Muscle of leg (tissue), 11 donors: ENCODE results near the gene ZNF292. TPM values are rescaled to one million over a fixed set of nuclear protein-coding genes. Genes with fewer than 3 reads are reported as not detected.
"Not testable (repeated sequence)": the region's sequence is repeated elsewhere in the genome, so short reads cannot be mapped to it uniquely, and the experiment has no call there.

Experiments
- DNase-seq: peaks from one replicate; pipeline ENCODE4 v3.0.0; 2013
- H3K27ac ChIP-seq: one replicate; pipeline ENCODE4 v1.5.1; 2013; ENCODE audit warnings: mild to moderate bottlenecking, low read length, control low read depth
- H3K27me3 ChIP-seq: one replicate; pipeline ENCODE4 v1.6.1; 2013; ENCODE audit warnings: low read length; ENCODE audit not compliant: control insufficient read depth, insufficient read depth
- H3K36me3 ChIP-seq: one replicate; pipeline ENCODE4 v1.6.1; 2013; ENCODE audit warnings: low read length; ENCODE audit not compliant: control insufficient read depth, insufficient read depth
- H3K4me1 ChIP-seq: one replicate; pipeline ENCODE4 v1.6.1; 2013; ENCODE audit warnings: low read length; ENCODE audit not compliant: control insufficient read depth, insufficient read depth
- H3K4me3 ChIP-seq: one replicate; pipeline ENCODE4 v1.5.1; 2013; ENCODE audit warnings: low read length, control low read depth
- H3K9me3 ChIP-seq: replicated peaks from 2 replicates; pipeline ENCODE4 v1.6.1; 2013; ENCODE audit warnings: low read depth, low read length; ENCODE audit not compliant: control insufficient read depth
- WGBS: methylation state at CpG from one replicate; pipeline ENCODE4 v1.1.5; 2013; ENCODE audit warnings: missing lambda C conversion rate; ENCODE audit not compliant: insufficient coverage; 5-methylcytosine and 5-hydroxymethylcytosine counted together
- polyA plus RNA-seq, 8 donors: library from polyadenylated mRNA; unstranded; fragments of 120-200 nt; gene quantifications; one replicate each; pipeline versions ENCODE4 v1.2.1 to v1.2.3, GENCODE V29; 2013; ENCODE audit warnings: inconsistent platforms in 1 of 8, low replicate concordance in 1 of 8; ENCODE audit not compliant: insufficient read length in 8 of 8, insufficient read depth in 1 of 8
- total RNA-seq: library from RNA; stranded (reverse); fragments of 120-200 nt; gene quantifications from one replicate; pipeline ENCODE4 v1.2.4, GENCODE V29; 2013

ZNF292 gene
- total and polyA plus RNA-seq, 9 donors = 14.0 to 32.9 (median 20.0) TPM

- WGBS = no CpG with 5 or more reads among the region's 1 CpG
- no peaks in the 10 kb centered on the region for H3K4me1 ChIP-seq
- no peak for DNase-seq
- H3K4me3 ChIP-seq = no peak overlapping the region
- H3K9me3 ChIP-seq = no peaks in the 10 kb centered on the region
- H3K36me3 ChIP-seq = peaks cover 4% of the 10 kb centered on the region
- H3K27ac ChIP-seq = no peak overlapping the region
- H3K27me3 ChIP-seq = no peaks in the 10 kb centered on the region
These were observed 75.4 kb downstream of the ZNF292 start for GRCh38 chr6:87230801-87231200.

- Histone ChIP-seq H3K27me3 (no peaks in the 10 kb centered on the region), H3K9me3 (no peaks in the 10 kb centered on the region), H3K27ac (no peak overlapping the region), H3K4me1 (no peaks in the 10 kb centered on the region), H3K36me3 (peaks cover 13% of the 10 kb centered on the region), H3K4me3 (no peak overlapping the region)
- peak; percentile 21 for DNase-seq
These were observed 82.4 kb downstream of the ZNF292 start for GRCh38 chr6:87237804-87238203.

GRCh38 chr6:87239098-87239635 lies 83.8 kb downstream of the ZNF292 start:
- WGBS = 100% methylated on average over 5 of the region's 39 CpGs

GRCh38 chr6:87241304-87241703 lies 85.9 kb downstream of the ZNF292 start:
- Histone ChIP-seq H3K9me3 (no peaks in the 10 kb centered on the region), H3K4me3 (no peak overlapping the region), H3K4me1 (no peaks in the 10 kb centered on the region), H3K36me3 (peaks cover 13% of the 10 kb centered on the region), H3K27me3 (no peaks in the 10 kb centered on the region), H3K27ac (no peak overlapping the region)
- no peak for DNase-seq
- WGBS = 100% methylated on average over 1 of the region's 5 CpGs

More at GRCh38 chr6:87239098-87239635, 83.8 kb downstream of the ZNF292 start:
- not testable (repeated sequence) for H3K9me3 ChIP-seq, H3K27me3 ChIP-seq, H3K4me1 ChIP-seq, H3K4me3 ChIP-seq, DNase-seq, H3K27ac ChIP-seq
- H3K36me3 ChIP-seq = peaks cover 13% of the 10 kb centered on the region

GRCh38 chr6:87242311-87242710 lies 86.9 kb downstream of the ZNF292 start:
- no peak for DNase-seq
- no CpG with 5 or more reads among the region's 4 CpGs for WGBS
- no peak overlapping the region for H3K4me3 ChIP-seq
- H3K27me3 ChIP-seq = no peaks in the 10 kb centered on the region
- H3K9me3 ChIP-seq = no peaks in the 10 kb centered on the region
- no peak overlapping the region for H3K27ac ChIP-seq
- no peaks in the 10 kb centered on the region for H3K4me1 ChIP-seq
- H3K36me3 ChIP-seq = peaks cover 19% of the 10 kb centered on the region

- no peaks in the 10 kb centered on the region for H3K4me1 ChIP-seq
- peaks cover 23% of the 10 kb centered on the region for H3K36me3 ChIP-seq
- no peak overlapping the region for H3K27ac ChIP-seq
- H3K27me3 ChIP-seq = no peaks in the 10 kb centered on the region
- no peaks in the 10 kb centered on the region for H3K9me3 ChIP-seq
- no peak for DNase-seq
- H3K4me3 ChIP-seq = no peak overlapping the region
These were observed 88.4 kb downstream of the ZNF292 start for GRCh38 chr6:87243812-87244211.

GRCh38 chr6:87244380-87244779 lies 89.0 kb downstream of the ZNF292 start:
- no peaks in the 10 kb centered on the region for H3K4me1 ChIP-seq
- DNase-seq = no peak
- H3K9me3 ChIP-seq = no peaks in the 10 kb centered on the region
- no peak overlapping the region for H3K4me3 ChIP-seq
- H3K27ac ChIP-seq = no peak overlapping the region
- H3K27me3 ChIP-seq = no peaks in the 10 kb centered on the region
- H3K36me3 ChIP-seq = peaks cover 27% of the 10 kb centered on the region

- Histone ChIP-seq H3K27me3 (no peaks in the 10 kb centered on the region), H3K4me1 (no peaks in the 10 kb centered on the region), H3K27ac (no peak overlapping the region), H3K36me3 (peaks cover 37% of the 10 kb centered on the region), H3K4me3 (no peak overlapping the region), H3K9me3 (no peaks in the 10 kb centered on the region)
- no peak for DNase-seq
These were observed 94.7 kb downstream of the ZNF292 start for GRCh38 chr6:87250019-87250418.

- Histone ChIP-seq H3K4me3 (no peak overlapping the region), H3K36me3 (peaks cover 48% of the 10 kb centered on the region), H3K27ac (no peak overlapping the region), H3K27me3 (no peaks in the 10 kb centered on the region), H3K4me1 (no peaks in the 10 kb centered on the region), H3K9me3 (no peaks in the 10 kb centered on the region)
- DNase-seq = no peak
- WGBS = no CpG with 5 or more reads among the region's 1 CpG
These were observed 95.9 kb downstream of the ZNF292 start for GRCh38 chr6:87251225-87251624.

- no peaks in the 10 kb centered on the region for H3K9me3 ChIP-seq
- H3K27me3 ChIP-seq = no peaks in the 10 kb centered on the region
- no peak overlapping the region for H3K4me3 ChIP-seq
- peaks cover 48% of the 10 kb centered on the region for H3K36me3 ChIP-seq
- no peak overlapping the region for H3K27ac ChIP-seq
- no peaks in the 10 kb centered on the region for H3K4me1 ChIP-seq
- DNase-seq = no peak
These were observed 96.4 kb downstream of the ZNF292 start for GRCh38 chr6:87251725-87252124.

GRCh38 chr6:87257046-87257445 lies 101.7 kb downstream of the ZNF292 start:
- Histone ChIP-seq H3K36me3 (peaks cover 44% of the 10 kb centered on the region), H3K27ac (no peak overlapping the region), H3K4me3 (no peak overlapping the region), H3K27me3 (no peaks in the 10 kb centered on the region), H3K9me3 (no peaks in the 10 kb centered on the region), H3K4me1 (no peaks in the 10 kb centered on the region)
- 100% methylated on average over 1 of the region's 3 CpGs for WGBS
- no peak for DNase-seq
